ENCODE measurements around the gene BTG3. TPM values are rescaled to one million over a fixed set of nuclear protein-coding genes. Genes with fewer than 3 reads are reported as not detected.

BTG3 gene
- total and polyA plus RNA-seq, 9 of the 15 experiments (the other 6 are each of a cell fraction or from before 2014, with no cell fraction given) = 11.7 to 43.0 (median 29.7) TPM

- TF ChIP-seq BCLAF1 (IDR thresholded peaks at IDR 0.05; ENCODE audit: borderline replicate concordance in 1 of 2, control insufficient read depth in 1 of 2, low read depth in 2 of 2, low read length in 1 of 2) = no peak
- TF ChIP-seq RBM15 (IDR thresholded peaks at IDR 0.05; ENCODE audit: insufficient read depth, low read length) = no peak
- no peak for TF ChIP-seq KAT7 (CRISPR knock-in tag; IDR thresholded peaks at IDR 0.05; ENCODE audit: borderline replicate concordance)
- no peak for TF ChIP-seq MXD1 (CRISPR knock-in tag; IDR thresholded peaks at IDR 0.05; ENCODE audit: borderline replicate concordance, poor library complexity, severe bottlenecking)
- TF ChIP-seq NONO (IDR thresholded peaks at IDR 0.05; ENCODE audit: low read depth in 2 of 2, low read length in 1 of 2) = peak; percentile 26 to 86; a peak in 2 of 4 replicates
- no peak for TF ChIP-seq ZNF347 (CRISPR knock-in tag; IDR thresholded peaks at IDR 0.05; ENCODE audit: low read depth)
- no peak for TF ChIP-seq SREBF1 (IDR thresholded peaks at IDR 0.05; ENCODE audit: borderline replicate concordance, low read depth, low read length)
- no peak for TF ChIP-seq CHD7 (IDR thresholded peaks at IDR 0.05; ENCODE audit: low read depth, low read length)
- no peak for TF ChIP-seq ZNF668 (CRISPR knock-in tag; IDR thresholded peaks at IDR 0.05)
- TF ChIP-seq POLR3G (IDR thresholded peaks at IDR 0.05; ENCODE audit: extremely low read depth, insufficient read length, insufficient replicate concordance) = no peak
Observed at GRCh38 chr21:17612565-17613241, at the start of gene BTG3 (continued).

Measured in K562 (cell line).